Measurements from ENCODE around the gene RMI2.

DNA sequence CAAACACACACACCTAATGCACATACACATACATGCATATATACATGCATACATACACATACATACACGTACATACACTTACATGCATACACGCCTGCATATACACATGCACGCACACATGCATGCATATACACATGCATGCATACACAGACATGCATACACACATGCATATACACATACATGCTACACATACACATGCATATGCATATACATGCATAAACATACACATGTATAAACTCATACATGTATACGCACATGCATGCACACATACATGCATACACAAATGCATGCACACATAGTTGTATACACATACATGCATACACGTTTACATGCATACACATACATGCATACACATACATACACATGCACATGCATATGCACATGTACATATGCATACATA, 23.6 kb upstream of the RMI2 start:
- TF ChIP-seq, protein P1, sequence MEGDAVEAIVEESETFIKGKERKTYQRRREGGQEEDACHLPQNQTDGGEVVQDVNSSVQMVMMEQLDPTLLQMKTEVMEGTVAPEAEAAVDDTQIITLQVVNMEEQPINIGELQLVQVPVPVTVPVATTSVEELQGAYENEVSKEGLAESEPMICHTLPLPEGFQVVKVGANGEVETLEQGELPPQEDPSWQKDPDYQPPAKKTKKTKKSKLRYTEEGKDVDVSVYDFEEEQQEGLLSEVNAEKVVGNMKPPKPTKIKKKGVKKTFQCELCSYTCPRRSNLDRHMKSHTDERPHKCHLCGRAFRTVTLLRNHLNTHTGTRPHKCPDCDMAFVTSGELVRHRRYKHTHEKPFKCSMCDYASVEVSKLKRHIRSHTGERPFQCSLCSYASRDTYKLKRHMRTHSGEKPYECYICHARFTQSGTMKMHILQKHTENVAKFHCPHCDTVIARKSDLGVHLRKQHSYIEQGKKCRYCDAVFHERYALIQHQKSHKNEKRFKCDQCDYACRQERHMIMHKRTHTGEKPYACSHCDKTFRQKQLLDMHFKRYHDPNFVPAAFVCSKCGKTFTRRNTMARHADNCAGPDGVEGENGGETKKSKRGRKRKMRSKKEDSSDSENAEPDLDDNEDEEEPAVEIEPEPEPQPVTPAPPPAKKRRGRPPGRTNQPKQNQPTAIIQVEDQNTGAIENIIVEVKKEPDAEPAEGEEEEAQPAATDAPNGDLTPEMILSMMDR (IDR thresholded peaks at IDR 0.05; ENCODE audit: insufficient read depth, low read length): no peak
- TF ChIP-seq, protein P2, sequence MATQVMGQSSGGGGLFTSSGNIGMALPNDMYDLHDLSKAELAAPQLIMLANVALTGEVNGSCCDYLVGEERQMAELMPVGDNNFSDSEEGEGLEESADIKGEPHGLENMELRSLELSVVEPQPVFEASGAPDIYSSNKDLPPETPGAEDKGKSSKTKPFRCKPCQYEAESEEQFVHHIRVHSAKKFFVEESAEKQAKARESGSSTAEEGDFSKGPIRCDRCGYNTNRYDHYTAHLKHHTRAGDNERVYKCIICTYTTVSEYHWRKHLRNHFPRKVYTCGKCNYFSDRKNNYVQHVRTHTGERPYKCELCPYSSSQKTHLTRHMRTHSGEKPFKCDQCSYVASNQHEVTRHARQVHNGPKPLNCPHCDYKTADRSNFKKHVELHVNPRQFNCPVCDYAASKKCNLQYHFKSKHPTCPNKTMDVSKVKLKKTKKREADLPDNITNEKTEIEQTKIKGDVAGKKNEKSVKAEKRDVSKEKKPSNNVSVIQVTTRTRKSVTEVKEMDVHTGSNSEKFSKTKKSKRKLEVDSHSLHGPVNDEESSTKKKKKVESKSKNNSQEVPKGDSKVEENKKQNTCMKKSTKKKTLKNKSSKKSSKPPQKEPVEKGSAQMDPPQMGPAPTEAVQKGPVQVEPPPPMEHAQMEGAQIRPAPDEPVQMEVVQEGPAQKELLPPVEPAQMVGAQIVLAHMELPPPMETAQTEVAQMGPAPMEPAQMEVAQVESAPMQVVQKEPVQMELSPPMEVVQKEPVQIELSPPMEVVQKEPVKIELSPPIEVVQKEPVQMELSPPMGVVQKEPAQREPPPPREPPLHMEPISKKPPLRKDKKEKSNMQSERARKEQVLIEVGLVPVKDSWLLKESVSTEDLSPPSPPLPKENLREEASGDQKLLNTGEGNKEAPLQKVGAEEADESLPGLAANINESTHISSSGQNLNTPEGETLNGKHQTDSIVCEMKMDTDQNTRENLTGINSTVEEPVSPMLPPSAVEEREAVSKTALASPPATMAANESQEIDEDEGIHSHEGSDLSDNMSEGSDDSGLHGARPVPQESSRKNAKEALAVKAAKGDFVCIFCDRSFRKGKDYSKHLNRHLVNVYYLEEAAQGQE (IDR thresholded peaks at IDR 0.05; ENCODE audit: insufficient replicate concordance, low read depth): no peak

Data from HL-60 (cell line).